ENCODE data around the gene PYHIN1. TPM values are rescaled to one million over a fixed set of nuclear protein-coding genes. Genes with fewer than 3 reads are reported as not detected.

Gene PYHIN1
- total and polyA plus RNA-seq, 12 donors = 0.11 to 2.8 (median 0.34) TPM; not detected in 1

DNA sequence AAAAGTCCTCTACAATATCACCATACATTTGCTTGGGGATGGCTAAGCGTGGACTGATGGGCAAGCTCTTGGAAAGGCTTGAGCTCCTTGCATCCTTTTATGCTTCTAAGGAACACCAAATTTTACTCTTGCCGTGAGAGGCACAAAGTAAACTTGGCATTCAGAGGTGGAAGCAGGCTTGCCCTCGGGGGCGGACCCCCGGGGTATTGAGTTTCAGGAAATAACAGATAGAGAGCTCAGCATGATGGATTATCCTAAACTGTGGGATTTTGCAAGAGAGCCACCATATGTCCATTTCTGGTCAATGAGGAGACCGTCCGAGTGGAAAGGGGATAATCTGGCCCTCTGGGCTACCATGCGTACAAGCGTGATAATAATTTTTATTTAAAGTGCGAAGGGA lies 92.4 kb downstream of the PYHIN1 start:
- Histone ChIP-seq H3K27me3 (no peaks in the 10 kb centered on the region), H3K27ac (no peak overlapping the region), H3K4me1 (replicated peaks in 1 of 2) (peaks cover 0 to 30% of the 10 kb centered on the region in 2 donors), H3K36me3 (replicated peaks in 1 of 2) (peaks cover 0 to 43% of the 10 kb centered on the region in 2 donors), H3K4me3 (no peak overlapping the region), H3K9me3 (replicated peaks in 1 of 3) (no peaks in the 10 kb centered on the region)
- TF ChIP-seq, protein P1, sequence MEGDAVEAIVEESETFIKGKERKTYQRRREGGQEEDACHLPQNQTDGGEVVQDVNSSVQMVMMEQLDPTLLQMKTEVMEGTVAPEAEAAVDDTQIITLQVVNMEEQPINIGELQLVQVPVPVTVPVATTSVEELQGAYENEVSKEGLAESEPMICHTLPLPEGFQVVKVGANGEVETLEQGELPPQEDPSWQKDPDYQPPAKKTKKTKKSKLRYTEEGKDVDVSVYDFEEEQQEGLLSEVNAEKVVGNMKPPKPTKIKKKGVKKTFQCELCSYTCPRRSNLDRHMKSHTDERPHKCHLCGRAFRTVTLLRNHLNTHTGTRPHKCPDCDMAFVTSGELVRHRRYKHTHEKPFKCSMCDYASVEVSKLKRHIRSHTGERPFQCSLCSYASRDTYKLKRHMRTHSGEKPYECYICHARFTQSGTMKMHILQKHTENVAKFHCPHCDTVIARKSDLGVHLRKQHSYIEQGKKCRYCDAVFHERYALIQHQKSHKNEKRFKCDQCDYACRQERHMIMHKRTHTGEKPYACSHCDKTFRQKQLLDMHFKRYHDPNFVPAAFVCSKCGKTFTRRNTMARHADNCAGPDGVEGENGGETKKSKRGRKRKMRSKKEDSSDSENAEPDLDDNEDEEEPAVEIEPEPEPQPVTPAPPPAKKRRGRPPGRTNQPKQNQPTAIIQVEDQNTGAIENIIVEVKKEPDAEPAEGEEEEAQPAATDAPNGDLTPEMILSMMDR (IDR thresholded peaks at IDR 0.05) = no peak
- no peak for TF ChIP-seq POLR2A (IDR thresholded peaks at IDR 0.05)
- DNase-seq = no peak
- 92 to 95% (median 93%) methylated on average over 10 of the region's 10 CpGs for WGBS, 4 donors
- intact Hi-C loops (cut with DNase I) = no loop called here

DNA sequence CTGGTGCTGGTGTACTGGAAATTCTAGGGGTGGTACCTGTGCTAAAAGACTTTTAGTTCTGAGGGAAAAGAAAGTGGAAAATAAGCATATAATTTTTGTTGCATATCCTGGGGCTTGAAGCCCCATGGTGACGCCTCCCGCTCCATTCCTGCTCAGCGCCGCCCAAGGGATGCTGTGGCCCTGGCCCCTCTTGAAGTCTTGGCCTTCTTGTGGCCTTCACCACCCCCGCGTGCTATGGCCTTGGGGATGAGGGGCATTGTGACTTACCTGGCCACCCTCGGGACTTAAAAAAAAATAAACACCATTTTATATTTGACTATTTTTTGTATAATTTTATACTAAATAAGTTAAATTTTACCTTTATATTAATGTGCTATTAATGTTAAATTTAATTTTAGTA lies 93.7 kb downstream of the PYHIN1 start:
- Histone ChIP-seq H3K9me3 (replicated peaks in 1 of 3) (no peaks in the 10 kb centered on the region), H3K36me3 (replicated peaks in 1 of 2) (peaks cover 0 to 30% of the 10 kb centered on the region in 2 donors), H3K4me3 (no peak overlapping the region), H3K4me1 (replicated peaks in 1 of 2) (peaks cover 0 to 17% of the 10 kb centered on the region in 2 donors), H3K27ac (no peak overlapping the region), H3K27me3 (no peaks in the 10 kb centered on the region)
- 84 to 90% (median 87%) methylated on average over 7 of the region's 7 CpGs for WGBS, 4 donors
- DNase-seq = no peak
- TF ChIP-seq POLR2A (IDR thresholded peaks at IDR 0.05) = no peak
- TF ChIP-seq, protein P1 (IDR thresholded peaks at IDR 0.05) = no peak
- intact Hi-C loops (cut with DNase I) = no loop called here

Other genes with a start within 250 kb of the PYHIN1 start
- gene SPTA1, start 244.8 kb upstream of the PYHIN1 start, total RNA-seq = 1 to 10 TPM in 1 of 9 donors, under 1 TPM in 3, not detected in 5; 0.14 to 2.8 (median 0.31) TPM
- gene SPTA1, start 244.8 kb upstream of the PYHIN1 start, polyA plus RNA-seq = under 1 TPM in 1 of 3 donors, not detected in 2; under 0.01 TPM
- gene OR6K2, start 230.9 kb upstream of the PYHIN1 start, total RNA-seq = not detected
- gene OR6K2, start 230.9 kb upstream of the PYHIN1 start, polyA plus RNA-seq = not detected
- not detected for gene OR6K3, start 210.8 kb upstream of the PYHIN1 start, total RNA-seq
- gene OR6K3, start 210.8 kb upstream of the PYHIN1 start, polyA plus RNA-seq = under 1 TPM in 1 of 3 donors, not detected in 2; 0.32 TPM
- gene OR6K6, start 176.8 kb upstream of the PYHIN1 start, total RNA-seq = not detected
- not detected for gene OR6K6, start 176.8 kb upstream of the PYHIN1 start, polyA plus RNA-seq
- not detected for gene OR6N1, start 159.4 kb upstream of the PYHIN1 start, total RNA-seq
- not detected for gene OR6N1, start 159.4 kb upstream of the PYHIN1 start, polyA plus RNA-seq
- not detected for gene OR6N2, start 150.3 kb upstream of the PYHIN1 start, total RNA-seq
- gene OR6N2, start 150.3 kb upstream of the PYHIN1 start, polyA plus RNA-seq = not detected
- 10 to 100 TPM in 7 of 9 donors, 1 to 10 TPM in 2; 3.1 to 17.9 (median 14.5) TPM for gene MNDA, start 100.2 kb upstream of the PYHIN1 start, total RNA-seq
- gene MNDA, start 100.2 kb upstream of the PYHIN1 start, polyA plus RNA-seq = 10 to 100 TPM in 1 of 3 donors, 1 to 10 TPM in 2; 5.2 to 13.1 (median 5.7) TPM
- 100 to 1,000 TPM in 3 of 9 donors, 10 to 100 TPM in 6; 39.4 to 130 (median 80.5) TPM for gene IFI16, start 78.4 kb downstream of the PYHIN1 start, total RNA-seq
- 100 to 1,000 TPM in 2 of 3 donors, 10 to 100 TPM in 1; 92.0 to 128 (median 123) TPM for gene IFI16, start 78.4 kb downstream of the PYHIN1 start, polyA plus RNA-seq
- 1 to 10 TPM in 3 of 9 donors, under 1 TPM in 5, not detected in 1; 0.11 to 1.3 (median 0.62) TPM for gene AIM2, start 145.2 kb downstream of the PYHIN1 start, total RNA-seq
- gene AIM2, start 145.2 kb downstream of the PYHIN1 start, polyA plus RNA-seq = under 1 TPM; 0.17 to 0.72 (median 0.57) TPM
- 1 to 10 TPM in 6 of 9 donors, under 1 TPM in 2, not detected in 1; 0.83 to 7.8 (median 2.2) TPM for gene CADM3, start 240.1 kb downstream of the PYHIN1 start, total RNA-seq
- gene CADM3, start 240.1 kb downstream of the PYHIN1 start, polyA plus RNA-seq = 1 to 10 TPM; 3.3 to 5.9 (median 5.5) TPM